ENCODE data around the gene KCNJ3.

DNA sequence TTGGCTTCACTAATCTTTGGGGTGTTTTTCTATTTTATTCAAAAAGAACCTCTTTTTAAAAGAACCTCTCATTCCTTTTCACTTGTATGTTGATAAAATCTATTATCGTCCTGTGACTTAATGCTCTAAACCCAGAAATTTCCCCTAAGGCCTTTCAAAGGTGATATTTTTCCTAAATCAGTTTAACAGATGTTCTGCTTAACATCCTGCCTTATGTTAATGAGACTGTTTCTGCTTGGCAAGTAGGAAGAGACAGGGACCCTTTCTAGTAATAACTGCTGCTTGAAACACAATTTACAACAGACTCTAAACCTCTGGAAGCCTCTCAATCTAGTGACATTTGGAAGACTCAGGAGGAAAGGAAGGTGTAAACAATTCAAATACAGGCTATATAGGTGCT lies 128.8 kb downstream of the KCNJ3 start:
- TF ChIP-seq, protein P1, sequence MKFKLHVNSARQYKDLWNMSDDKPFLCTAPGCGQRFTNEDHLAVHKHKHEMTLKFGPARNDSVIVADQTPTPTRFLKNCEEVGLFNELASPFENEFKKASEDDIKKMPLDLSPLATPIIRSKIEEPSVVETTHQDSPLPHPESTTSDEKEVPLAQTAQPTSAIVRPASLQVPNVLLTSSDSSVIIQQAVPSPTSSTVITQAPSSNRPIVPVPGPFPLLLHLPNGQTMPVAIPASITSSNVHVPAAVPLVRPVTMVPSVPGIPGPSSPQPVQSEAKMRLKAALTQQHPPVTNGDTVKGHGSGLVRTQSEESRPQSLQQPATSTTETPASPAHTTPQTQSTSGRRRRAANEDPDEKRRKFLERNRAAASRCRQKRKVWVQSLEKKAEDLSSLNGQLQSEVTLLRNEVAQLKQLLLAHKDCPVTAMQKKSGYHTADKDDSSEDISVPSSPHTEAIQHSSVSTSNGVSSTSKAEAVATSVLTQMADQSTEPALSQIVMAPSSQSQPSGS (CRISPR knock-in tag; IDR thresholded peaks at IDR 0.05; ENCODE audit: borderline replicate concordance, low read depth) = no peak
- TF ChIP-seq JUN (CRISPR knock-in tag; IDR thresholded peaks at IDR 0.05) = no peak
- TF ChIP-seq GABPB1 (CRISPR knock-in tag; IDR thresholded peaks at IDR 0.05) = no peak
- TF ChIP-seq, protein P2, sequence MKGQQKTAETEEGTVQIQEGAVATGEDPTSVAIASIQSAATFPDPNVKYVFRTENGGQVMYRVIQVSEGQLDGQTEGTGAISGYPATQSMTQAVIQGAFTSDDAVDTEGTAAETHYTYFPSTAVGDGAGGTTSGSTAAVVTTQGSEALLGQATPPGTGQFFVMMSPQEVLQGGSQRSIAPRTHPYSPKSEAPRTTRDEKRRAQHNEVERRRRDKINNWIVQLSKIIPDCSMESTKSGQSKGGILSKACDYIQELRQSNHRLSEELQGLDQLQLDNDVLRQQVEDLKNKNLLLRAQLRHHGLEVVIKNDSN (CRISPR knock-in tag; IDR thresholded peaks at IDR 0.05) = no peak
- TF ChIP-seq SMAD3 (CRISPR knock-in tag; IDR thresholded peaks at IDR 0.05; ENCODE audit: borderline replicate concordance) = no peak

Data from WTC11 (cell line).